Keratinocyte (primary cell): Measurements from ENCODE around the gene TCHP. TPM values are rescaled to one million over a fixed set of nuclear protein-coding genes. Genes with fewer than 3 reads are reported as not detected.

Source experiments
- DNase-seq: peaks from one replicate; pipeline ENCODE4 v3.0.0-alpha.2; 2011; ENCODE audit warnings: low read depth, missing footprints, low spot score
- FAIRE-seq: peaks from 2 replicates; lab custom pipeline; 2011; peaks lifted over from hg19 to GRCh38; lab: Jason Lieb, UNC
- H2AFZ ChIP-seq: 2 replicates; pipeline ENCODE4 v1.6.0; 2012; ENCODE audit warnings: low read length, control low read depth, inconsistent platforms; ENCODE audit not compliant: control insufficient read depth
- H3K27ac ChIP-seq: 2 replicates; pipeline ENCODE4 v1.5.1; 2011; ENCODE audit warnings: low read length; ENCODE audit not compliant: control insufficient read depth, insufficient read depth
- H3K27me3 ChIP-seq: 3 replicates; pipeline ENCODE4 v1.6.0; 2011; ENCODE audit warnings: low read length; ENCODE audit not compliant: control insufficient read depth, insufficient read depth; ENCODE audit errors: extremely low read depth
- H3K36me3 ChIP-seq, 2 experiments: 2 replicates in 1 of 2; 3 replicates in 1 of 2; pipeline ENCODE4 v1.5.1; 2011; ENCODE audit warnings: low read length in 2 of 2, mild to moderate bottlenecking in 1 of 2; ENCODE audit not compliant: control insufficient read depth in 2 of 2, insufficient read depth in 2 of 2; ENCODE audit errors: extremely low read depth in 1 of 2
- H3K4me1 ChIP-seq: 3 replicates; pipeline ENCODE4 v1.5.1; 2011; ENCODE audit warnings: low read length; ENCODE audit not compliant: control insufficient read depth, insufficient read depth; ENCODE audit errors: extremely low read depth
- H3K4me2 ChIP-seq: 3 replicates; pipeline ENCODE4 v1.6.0; 2011; ENCODE audit warnings: low read depth, low read length; ENCODE audit not compliant: control insufficient read depth, insufficient read depth; ENCODE audit errors: extremely low read depth
- H3K4me3 ChIP-seq, 3 experiments: fragments of 200-600 bp in 1 of 3; sonication (generic) in 1 of 3; 2 replicates in 2 of 3; 3 replicates in 1 of 3; pipeline ENCODE4 v1.5.1; 2011 to 2016; ENCODE audit warnings: low read length in 3 of 3, mild to moderate bottlenecking in 3 of 3, control low read depth in 2 of 3, inconsistent platforms in 1 of 3, low read depth in 1 of 3, mixed read lengths in 1 of 3, mixed run types in 1 of 3, moderate library complexity in 1 of 3; ENCODE audit not compliant: control insufficient read depth in 2 of 3, insufficient read depth in 2 of 3; ENCODE audit errors: extremely low read depth in 1 of 3
- H3K79me2 ChIP-seq: 2 replicates; pipeline ENCODE4 v1.6.0; 2012; ENCODE audit warnings: low read length; ENCODE audit not compliant: control insufficient read depth, insufficient read depth
- H3K9ac ChIP-seq: 3 replicates; pipeline ENCODE4 v1.6.0; 2011; ENCODE audit warnings: low read length; ENCODE audit not compliant: control insufficient read depth, insufficient read depth; ENCODE audit errors: extremely low read depth
- H3K9me1 ChIP-seq: 3 replicates; pipeline ENCODE4 v1.6.0; 2011; ENCODE audit warnings: low read length; ENCODE audit not compliant: control insufficient read depth, insufficient read depth; ENCODE audit errors: extremely low read depth
- H3K9me3 ChIP-seq: 2 replicates; pipeline ENCODE4 v1.5.1; 2012; ENCODE audit warnings: low read depth, low read length; ENCODE audit not compliant: control insufficient read depth
- H4K20me1 ChIP-seq: 3 replicates; pipeline ENCODE4 v1.6.0; 2011; ENCODE audit warnings: low read length; ENCODE audit not compliant: control insufficient read depth, insufficient read depth; ENCODE audit errors: extremely low read depth
- CTCF ChIP-seq, 3 experiments: IDR thresholded peaks in 1 of 3; conservative IDR thresholded peaks in 1 of 3; optimal IDR thresholded peaks in 1 of 3; 2 replicates in 2 of 3; 3 replicates in 1 of 3; pipeline versions ENCODE3 to v1.5.1; 2011; ENCODE audit warnings: low read length in 3 of 3, mild to moderate bottlenecking in 3 of 3, moderate library complexity in 2 of 3, control low read depth in 1 of 3, inconsistent platforms in 1 of 3; ENCODE audit not compliant: insufficient read depth in 2 of 3; ENCODE audit errors: extremely low read depth in 1 of 3
- EZH2 ChIP-seq: IDR thresholded peaks from one replicate; pipeline ENCODE4 v1.6.1; 2012; ENCODE audit warnings: inconsistent platforms, mild to moderate bottlenecking, low read length, moderate library complexity
- dilution Hi-C: fragments of 300-500 bp; cut with MboI; formaldehyde crosslinking; loops from one replicate; pipeline ENCODE4 v1.7.0; 2020; ENCODE audit warnings: low sequenced_read_pairs; ENCODE audit not compliant: extremely low pct_ligation_motif_present
- polyA plus RNA-seq, 5 experiments: library from polyadenylated mRNA; depleted of rRNA in 3 of 5; stranded (reverse) in 3 of 5; stranded (forward) in 1 of 5; unstranded in 1 of 5; fragments of >200 nt; gene quantifications; 1 replicate in 1 of 5; 2 replicates in 3 of 5; 3 replicates in 1 of 5; pipeline versions ENCODE4 v1.2.1 to v1.2.3, GENCODE V29; 2011 to 2012; ENCODE audit warnings: missing spikeins in 2 of 5, low read depth in 1 of 5, low replicate concordance in 1 of 5
- small RNA-seq, 3 experiments: library from RNA; depleted of rRNA; stranded (forward); fragments of <200 nt; gene quantifications; one replicate each; pipeline ENCODE3, GENCODE V24; 2012; ENCODE audit warnings: low read depth in 3 of 3, low replicate concordance in 1 of 3; ENCODE audit not compliant: insufficient read length in 3 of 3

The TCHP gene
- polyA plus RNA-seq, 1 donor (not counting 4 experiments of a cell fraction or from before 2014, with no cell fraction given): 9.6 TPM

DNA sequence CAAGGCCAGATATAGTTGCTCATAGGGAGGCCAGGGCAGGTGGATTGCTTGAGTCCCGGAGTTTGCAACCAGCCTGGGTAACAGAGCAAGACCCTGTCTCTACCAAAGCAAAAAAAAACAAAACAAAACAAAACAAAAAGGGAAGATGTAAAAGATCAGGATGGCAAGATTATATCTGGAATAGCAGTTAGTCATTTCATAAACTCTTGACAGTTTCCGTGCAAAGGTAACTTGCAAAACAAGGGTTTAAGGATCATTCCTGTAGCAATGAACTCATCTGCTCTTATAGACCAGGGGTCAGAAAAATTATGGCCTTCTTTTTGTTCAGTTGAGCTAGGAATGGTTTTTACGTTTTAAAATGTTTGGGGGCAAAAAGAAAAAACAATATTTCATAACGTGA lies 66.5 kb downstream of the TCHP start:
- Histone ChIP-seq H2AFZ (no peak overlapping the region), H3K79me2 (no peaks in the 10 kb centered on the region), H3K36me3 (peaks cover 11 to 27% of the 10 kb centered on the region in 2 experiments), H3K27me3 (no peaks in the 10 kb centered on the region), H3K27ac (no peak overlapping the region), H4K20me1 (no peaks in the 10 kb centered on the region), H3K4me1 (no peaks in the 10 kb centered on the region), H3K4me3 (no peak overlapping the region), H3K9ac (no peak overlapping the region), H3K9me3 (no peaks in the 10 kb centered on the region), H3K4me2 (no peak overlapping the region), H3K9me1 (no peaks in the 10 kb centered on the region)
- no peak for FAIRE-seq
- dilution Hi-C loops: no loop called here
- TF ChIP-seq EZH2: no peak
- TF ChIP-seq CTCF (optimal IDR thresholded peaks at IDR 0.05 in 1 of 3, IDR thresholded peaks at IDR 0.05 in 1 of 3, conservative IDR thresholded peaks at IDR 0.05 in 1 of 3; ENCODE audit: extremely low read depth in 1 of 3, insufficient read depth in 2 of 3, low read length in 3 of 3): no peak
- no peak for DNase-seq

DNA sequence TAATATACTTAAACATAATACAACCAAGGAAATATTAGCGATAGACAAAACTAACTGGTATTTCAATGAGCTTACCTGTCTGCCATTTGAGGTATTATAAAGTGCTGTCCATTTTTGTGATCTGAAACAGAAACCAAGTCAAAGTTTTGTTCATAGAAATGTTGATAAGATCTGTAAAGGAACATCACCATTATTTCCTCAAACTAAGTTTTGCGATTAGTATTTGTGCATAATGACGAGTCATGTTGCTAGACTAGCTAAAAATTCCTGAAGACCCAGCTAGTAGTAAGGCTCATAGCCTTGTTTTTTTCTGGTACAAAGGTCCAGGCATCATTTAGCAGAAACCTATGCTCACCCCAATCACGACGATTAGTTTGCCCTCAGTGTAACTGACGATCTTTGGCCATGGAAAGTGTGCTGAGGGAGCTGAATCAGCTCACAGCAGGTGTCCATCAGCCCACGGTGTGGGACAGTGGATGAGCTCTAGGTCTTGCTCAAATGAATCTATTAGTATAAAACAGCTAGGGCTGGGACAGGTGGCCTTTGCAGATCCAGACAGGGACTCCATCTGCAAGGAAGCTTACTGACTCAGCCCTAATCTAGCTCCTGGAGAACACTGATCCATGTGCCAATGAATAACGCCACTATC lies 67.4 kb downstream of the TCHP start:
- Histone ChIP-seq H3K9me3 (no peaks in the 10 kb centered on the region), H3K79me2 (no peaks in the 10 kb centered on the region), H4K20me1 (no peaks in the 10 kb centered on the region), H3K4me2 (no peak overlapping the region), H3K36me3 (peaks cover 11 to 31% of the 10 kb centered on the region in 2 experiments), H3K4me1 (no peaks in the 10 kb centered on the region), H2AFZ (no peak overlapping the region), H3K4me3 (no peak overlapping the region), H3K27ac (no peak overlapping the region), H3K9me1 (no peaks in the 10 kb centered on the region), H3K9ac (no peak overlapping the region), H3K27me3 (no peaks in the 10 kb centered on the region)
- no peak for DNase-seq
- no peak for TF ChIP-seq EZH2
- TF ChIP-seq CTCF (optimal IDR thresholded peaks at IDR 0.05 in 1 of 3, IDR thresholded peaks at IDR 0.05 in 1 of 3, conservative IDR thresholded peaks at IDR 0.05 in 1 of 3; ENCODE audit: extremely low read depth in 1 of 3, insufficient read depth in 2 of 3, low read length in 3 of 3): no peak
- peak; percentile 48 for FAIRE-seq
- dilution Hi-C loops: no loop called here

Small RNA genes lying within 50 kb of the gene (small RNA-seq; reads per million reads assigned to genes)
- gene RN7SL441P: 0 reads per million in 3 experiments

Other genes starting within 250 kb of the TCHP start
- 0.05 to 0.24 TPM (median 0.06 TPM) in 3 replicates for gene FAM222A, start 186.4 kb upstream of the TCHP start, polyA plus RNA-seq
- 0.46 to 0.76 TPM (median 0.70 TPM) in 3 replicates for gene TRPV4, start 66.9 kb upstream of the TCHP start, polyA plus RNA-seq
- 54.6 to 73.7 TPM (median 66.9 TPM) in 3 replicates for gene GLTP, start 19.7 kb upstream of the TCHP start, polyA plus RNA-seq
- 19.1 to 30.3 TPM (median 25.9 TPM) in 3 replicates for gene GIT2, start 96.1 kb downstream of the TCHP start, polyA plus RNA-seq
- gene ANKRD13A, start 99.2 kb downstream of the TCHP start, polyA plus RNA-seq: 72.5 to 74.7 TPM (median 73.1 TPM) in 3 replicates
- 4.8 to 10.9 TPM (median 7.3 TPM) in 3 replicates for gene C12orf76, start 148.2 kb downstream of the TCHP start, polyA plus RNA-seq
- gene IFT81, start 224.1 kb downstream of the TCHP start, polyA plus RNA-seq: 4.9 to 8.9 TPM (median 6.0 TPM) in 3 replicates